HG02798 (cell line): Measurements from ENCODE around the gene REN.

Experiments
- ATAC-seq: cut with Tn5 transposase; IDR thresholded peaks from one replicate; pipeline ENCODE4 v1.9.1; 2021; ENCODE audit warnings: mild to moderate bottlenecking; ENCODE audit not compliant: unreplicated experiment, poor library complexity

REN gene

GRCh38 chr1:204139088-204139487 lies 27.0 kb downstream of the REN start:
- no peak for ATAC-seq

GRCh38 chr1:204136814-204137213 lies 29.3 kb downstream of the REN start:
- ATAC-seq: no peak

GRCh38 chr1:204134103-204134502 lies 32.0 kb downstream of the REN start:
- ATAC-seq: no peak

GRCh38 chr1:204132718-204133117 lies 33.4 kb downstream of the REN start:
- no peak for ATAC-seq

- ATAC-seq: no peak
Measured at GRCh38 chr1:204131978-204132377, 34.2 kb downstream of the REN start.

GRCh38 chr1:204130981-204131892 lies 34.9 kb downstream of the REN start:
- no peak for ATAC-seq

- no peak for ATAC-seq
Measured at GRCh38 chr1:204130178-204130577, 36.0 kb downstream of the REN start.

GRCh38 chr1:204128964-204129896 lies 36.9 kb downstream of the REN start:
- ATAC-seq: peak; percentile 54

- ATAC-seq: no peak
Measured at GRCh38 chr1:204128464-204128963, 37.6 kb downstream of the REN start.

GRCh38 chr1:204127597-204128242 lies 38.4 kb downstream of the REN start:
- no peak for ATAC-seq

GRCh38 chr1:204126956-204127355 lies 39.2 kb downstream of the REN start:
- no peak for ATAC-seq

GRCh38 chr1:204126386-204126785 lies 39.8 kb downstream of the REN start:
- no peak for ATAC-seq

GRCh38 chr1:204125759-204126351 lies 40.3 kb downstream of the REN start:
- ATAC-seq: no peak

GRCh38 chr1:204124639-204125038 lies 41.5 kb downstream of the REN start:
- no peak for ATAC-seq

- no peak for ATAC-seq
Measured at GRCh38 chr1:204123376-204123775, 42.8 kb downstream of the REN start.

GRCh38 chr1:204121840-204122555 lies 44.1 kb downstream of the REN start:
- no peak for ATAC-seq

GRCh38 chr1:204116539-204116938 lies 49.6 kb downstream of the REN start:
- no peak for ATAC-seq

- ATAC-seq: no peak
Measured at GRCh38 chr1:204115116-204115515, 51.0 kb downstream of the REN start.

GRCh38 chr1:204114606-204115005 lies 51.5 kb downstream of the REN start:
- ATAC-seq: no peak
